BE2C (cell line): ENCODE measurements around the gene C19orf85.

Experiments used
- DNase-seq: peaks from one replicate; pipeline ENCODE4 v3.0.0-alpha.2; 2020
- H3K27me3 ChIP-seq: fragments of 250-450 bp; sonication (Bioruptor Pico); 2 replicates; pipeline ENCODE4 v1.5.1; 2020; ENCODE audit warnings: mild to moderate bottlenecking
- H3K36me3 ChIP-seq: fragments of 250-450 bp; sonication (Bioruptor Pico); 2 replicates; pipeline ENCODE4 v1.5.1; 2020; ENCODE audit warnings: mild to moderate bottlenecking
- H3K4me1 ChIP-seq: fragments of 250-450 bp; sonication (Bioruptor Pico); 2 replicates; pipeline ENCODE4 v1.5.1; 2020
- H3K4me3 ChIP-seq: 2 replicates; pipeline ENCODE4 v1.5.1; 2011; ENCODE audit warnings: low read depth, low read length
- H3K9me3 ChIP-seq: fragments of 250-450 bp; sonication (Bioruptor Pico); 2 replicates; pipeline ENCODE4 v1.5.1; 2020
- CTCF ChIP-seq: IDR thresholded peaks from 2 replicates; pipeline ENCODE4 v1.5.1; 2012; ENCODE audit warnings: mild to moderate bottlenecking, low read depth, low read length

The C19orf85 gene

GRCh38 chr19:55462722-55463121 lies 1.8 kb downstream of the C19orf85 start:
- no peaks in the 10 kb centered on the region for H3K27me3 ChIP-seq
- no peak overlapping the region for H3K4me3 ChIP-seq
- no peak for TF ChIP-seq CTCF
- peak; percentile 10 for DNase-seq
- H3K36me3 ChIP-seq: no peaks in the 10 kb centered on the region
- H3K9me3 ChIP-seq: no peaks in the 10 kb centered on the region
- peaks cover 10% of the 10 kb centered on the region for H3K4me1 ChIP-seq

- H3K4me3 ChIP-seq: peak overlapping the region; percentile 47
- H3K36me3 ChIP-seq: no peaks in the 10 kb centered on the region
- no peak for TF ChIP-seq CTCF
- peaks cover 10% of the 10 kb centered on the region for H3K4me1 ChIP-seq
- no peaks in the 10 kb centered on the region for H3K9me3 ChIP-seq
- DNase-seq: no peak
- no peaks in the 10 kb centered on the region for H3K27me3 ChIP-seq
These were observed 2.5 kb downstream of the C19orf85 start for GRCh38 chr19:55461974-55462626.

GRCh38 chr19:55461259-55461973 lies 3.1 kb downstream of the C19orf85 start, which contains the start of gene ISOC2:
Gene ISOC2 (minus strand): TSS chr19:55461642. CDS start chr19:55456486, 5,156 bp downstream.
- Histone ChIP-seq H3K4me1 (peaks cover 10% of the 10 kb centered on the region), H3K36me3 (no peaks in the 10 kb centered on the region), H3K4me3 (peak within 1 kb of the TSS; percentile 79), H3K27me3 (no peaks in the 10 kb centered on the region), H3K9me3 (no peaks in the 10 kb centered on the region)
- peak; percentile 100 for DNase-seq
- no peak for TF ChIP-seq CTCF

GRCh38 chr19:55460670-55461258 lies 3.8 kb downstream of the C19orf85 start:
- Histone ChIP-seq H3K4me3 (peak overlapping the region; percentile 79), H3K9me3 (no peaks in the 10 kb centered on the region), H3K27me3 (no peaks in the 10 kb centered on the region), H3K36me3 (no peaks in the 10 kb centered on the region), H3K4me1 (peaks cover 10% of the 10 kb centered on the region)
- DNase-seq: peak; percentile 93
- no peak for TF ChIP-seq CTCF

- no peaks in the 10 kb centered on the region for H3K27me3 ChIP-seq
- peaks cover 2% of the 10 kb centered on the region; the same call in 1 of the 2 replicates for H3K36me3 ChIP-seq
- no peak for TF ChIP-seq CTCF
- no peaks in the 10 kb centered on the region for H3K9me3 ChIP-seq
- no peak for DNase-seq
- peaks cover 10% of the 10 kb centered on the region for H3K4me1 ChIP-seq
- peak overlapping the region; percentile 79 for H3K4me3 ChIP-seq
These were observed 4.4 kb downstream of the C19orf85 start for GRCh38 chr19:55459950-55460657.
